ENCODE measurements around the gene GOLGA6L1.
"Not testable (repeated sequence)": the region's sequence is repeated elsewhere in the genome, so short reads cannot be mapped to it uniquely, and the experiment has no call there.

DNA sequence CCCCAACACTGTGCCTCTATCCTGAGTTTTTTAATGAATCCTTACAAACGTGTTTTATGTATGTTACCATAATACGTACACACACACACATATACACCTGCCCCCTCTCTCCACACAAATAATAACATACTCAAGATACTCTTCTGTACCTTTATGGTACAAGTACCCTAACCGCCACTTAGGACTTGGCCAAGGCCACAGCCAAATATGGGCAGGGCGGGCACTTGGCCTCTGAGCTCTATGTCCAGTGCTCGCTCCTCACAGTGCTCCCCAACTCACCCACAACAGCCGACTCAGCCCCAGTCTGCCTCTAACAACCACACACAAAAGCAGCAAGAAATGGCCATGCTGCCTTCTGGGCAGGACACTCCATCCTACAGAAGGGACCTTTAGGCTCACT lies 3.8 kb downstream of the GOLGA6L1 start:
- not testable (repeated sequence) for TF ChIP-seq SP1 (IDR thresholded peaks at IDR 0.05); NFRKB (IDR thresholded peaks at IDR 0.05); LEF1 (IDR thresholded peaks at IDR 0.05; ENCODE audit: borderline replicate concordance); ZNF384 (IDR thresholded peaks at IDR 0.05); SUZ12 (IDR thresholded peaks at IDR 0.05); BHLHE40 (IDR thresholded peaks at IDR 0.05; ENCODE audit: borderline replicate concordance); PKNOX1 (IDR thresholded peaks at IDR 0.05); L3MBTL2 (conservative IDR thresholded peaks at IDR 0.05)

All from HEK293T (cell line).